Activated CD8-positive, alpha-beta memory T cell treated with anti-CD3 and anti-CD28 coated beads for 36 hours (primary cell): ENCODE data around the gene UBLCP1. TPM values are rescaled to one million over a fixed set of nuclear protein-coding genes. Genes with fewer than 3 reads are reported as not detected.

Experiments
- CTCF ChIA-PET: fragments of 350-600 bp; sonication (Branson Sonifier 250); formaldehyde crosslinking; loops from one replicate; lab custom pipeline; 2021; ENCODE audit warnings: antibody characterized with exemption; lab: Charles Lee
- POLR2A ChIA-PET: fragments of 350-600 bp; sonication (Branson Sonifier 250); formaldehyde crosslinking; loops from one replicate; lab custom pipeline; 2021; ENCODE audit warnings: antibody characterized with exemption; lab: Charles Lee
- total RNA-seq, 2 experiments: library from RNA; stranded (reverse); gene quantifications; one replicate each; pipeline ENCODE4 v1.2.3, GENCODE V29; 2021

The UBLCP1 gene
- total RNA-seq, 2 experiments from 2014 or later: 40.5 to 41.7 TPM

DNA sequence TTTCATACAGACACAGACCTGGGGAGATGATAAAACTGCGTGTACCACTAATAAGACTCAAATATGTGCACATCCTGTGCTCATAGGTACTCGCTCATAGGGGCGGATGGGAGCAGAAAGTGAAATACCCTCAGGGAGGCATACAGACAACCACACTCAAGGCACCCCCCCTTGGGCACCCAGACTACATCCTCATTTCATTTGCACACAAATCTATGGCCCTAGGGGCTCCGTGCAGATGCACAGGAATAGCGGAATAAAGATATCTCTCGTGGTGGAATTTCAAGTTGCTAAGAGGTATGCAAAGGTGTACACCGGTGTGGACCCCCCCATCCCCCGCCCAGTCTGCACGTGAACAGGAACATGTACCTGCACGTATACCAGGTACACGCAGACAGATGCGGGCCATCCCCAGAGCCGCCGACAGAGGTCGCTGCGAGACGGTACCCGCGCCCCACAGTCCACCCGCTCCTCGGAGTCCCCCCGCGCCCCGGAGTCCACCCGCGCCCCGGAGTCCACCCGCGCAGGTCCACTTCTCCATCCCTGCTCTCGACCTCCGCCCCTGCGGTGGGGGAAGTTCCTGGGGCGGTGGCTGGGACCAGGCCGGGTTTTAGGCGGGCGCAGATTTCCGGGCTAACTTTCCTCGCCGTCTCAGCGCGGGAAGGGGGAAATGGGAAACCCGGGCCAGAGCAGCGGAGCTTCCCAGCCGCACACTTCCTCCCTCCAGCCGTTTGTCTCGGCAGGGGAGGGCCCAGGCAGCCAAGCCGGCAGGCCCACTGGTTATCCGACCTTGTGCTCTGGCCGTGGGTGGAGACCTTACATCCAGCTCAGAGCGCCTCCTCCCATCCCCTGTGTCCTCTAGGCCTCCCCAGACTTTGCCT lies 68.2 kb downstream of the UBLCP1 start:
- ChIA-PET POLR2A (no interaction called here), CTCF (interaction anchor here (1.1 kb wide), 1 partner anchor 199 kb away, joined by 3 read pairs; no protein-coding TSS in a partner anchor)

- ChIA-PET POLR2A (no interaction called here), CTCF (no interaction called here)
Measured at GRCh38 chr5:159332800-159333544, 69.9 kb downstream of the UBLCP1 start.

DNA sequence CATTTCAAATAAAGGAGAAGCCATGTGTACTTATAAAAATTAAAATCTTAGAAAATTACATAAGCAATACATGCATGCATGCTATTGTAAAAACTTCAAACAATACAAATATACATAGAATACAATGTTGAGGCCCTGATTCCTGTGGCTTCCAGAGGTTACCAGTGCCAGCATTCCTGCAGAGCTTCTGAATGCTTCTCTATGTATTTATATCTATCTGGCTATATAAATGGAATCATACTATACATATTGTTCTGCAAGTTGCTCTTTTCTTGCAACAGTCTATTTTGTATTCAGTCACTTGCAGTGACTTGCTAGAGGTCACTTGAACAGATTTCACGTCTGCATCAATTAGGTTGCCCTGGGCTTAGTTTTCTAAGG lies 70.4 kb downstream of the UBLCP1 start:
- CTCF ChIA-PET: no interaction called here
- POLR2A ChIA-PET: no interaction called here

Other genes starting within 250 kb of the UBLCP1 start
- not detected for gene EBF1, start 163.4 kb upstream of the UBLCP1 start, total RNA-seq
- gene RNF145, start 53.7 kb upstream of the UBLCP1 start, total RNA-seq: 10 to 100 TPM; 91.4 to 91.8 TPM
- gene IL12B, start 67.2 kb downstream of the UBLCP1 start, total RNA-seq: not detected